ENCODE results near the gene NRCAM.

- TF ChIP-seq CTCF (conservative IDR thresholded peaks at IDR 0.05 in 1 of 2, IDR thresholded peaks at IDR 0.05 in 1 of 2; ENCODE audit: extremely low read depth in 1 of 2, insufficient read depth in 1 of 2, low read depth in 1 of 2, low read length in 2 of 2) (no peak), EZH2 (IDR thresholded peaks at IDR 0.05; ENCODE audit: borderline replicate concordance, low read length) (no peak)
These were observed 145.9 kb downstream of the NRCAM start for GRCh38 chr7:108310351-108310750.

Measured in mammary epithelial cell (primary cell).